Measurements from ENCODE around the gene ZFAND5. TPM values are rescaled to one million over a fixed set of nuclear protein-coding genes. Genes with fewer than 3 reads are reported as not detected.

Gene ZFAND5
- total RNA-seq, 6 experiments from 2014 or later, result 230 to 373 (median 258) TPM

DNA sequence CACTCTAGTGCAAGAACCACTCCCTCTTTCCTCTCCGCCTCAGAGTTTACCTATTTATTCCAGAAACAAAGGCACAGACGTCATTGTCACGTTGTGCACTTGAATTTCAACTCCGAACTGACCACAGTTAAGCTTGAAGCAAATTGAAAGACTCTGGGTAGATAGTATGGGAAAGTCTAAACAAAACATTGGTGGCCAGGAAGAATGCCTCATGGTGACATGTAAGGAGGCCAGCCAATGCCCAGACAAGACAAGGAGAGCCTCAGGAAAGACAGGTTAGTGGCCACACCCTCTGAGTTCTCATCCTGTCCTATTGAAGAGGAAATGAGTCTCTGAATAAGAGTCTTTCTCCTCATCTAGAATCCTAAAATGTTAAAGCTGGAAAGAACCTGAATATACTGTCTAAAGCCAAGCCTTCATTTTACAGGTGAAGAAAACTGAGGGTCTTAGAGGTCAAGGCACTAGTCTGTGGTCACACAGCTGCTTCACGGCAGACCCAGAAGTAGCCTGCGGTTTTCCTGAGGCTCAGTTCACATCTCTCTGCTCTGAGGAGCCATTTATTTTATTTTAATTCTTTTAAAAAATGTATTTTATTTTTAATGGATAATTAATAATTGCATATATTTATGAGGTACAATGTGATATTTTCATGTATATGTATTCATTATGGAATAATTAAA is 30.2 kb downstream of the ZFAND5 start:
- H3K27me3 Mint-ChIP-seq (ENCODE audit: insufficient read depth), result peaks cover 7% of the 10 kb centered on the region; the same call in 1 of the 2 replicates
- TF ChIP-seq, protein P1, sequence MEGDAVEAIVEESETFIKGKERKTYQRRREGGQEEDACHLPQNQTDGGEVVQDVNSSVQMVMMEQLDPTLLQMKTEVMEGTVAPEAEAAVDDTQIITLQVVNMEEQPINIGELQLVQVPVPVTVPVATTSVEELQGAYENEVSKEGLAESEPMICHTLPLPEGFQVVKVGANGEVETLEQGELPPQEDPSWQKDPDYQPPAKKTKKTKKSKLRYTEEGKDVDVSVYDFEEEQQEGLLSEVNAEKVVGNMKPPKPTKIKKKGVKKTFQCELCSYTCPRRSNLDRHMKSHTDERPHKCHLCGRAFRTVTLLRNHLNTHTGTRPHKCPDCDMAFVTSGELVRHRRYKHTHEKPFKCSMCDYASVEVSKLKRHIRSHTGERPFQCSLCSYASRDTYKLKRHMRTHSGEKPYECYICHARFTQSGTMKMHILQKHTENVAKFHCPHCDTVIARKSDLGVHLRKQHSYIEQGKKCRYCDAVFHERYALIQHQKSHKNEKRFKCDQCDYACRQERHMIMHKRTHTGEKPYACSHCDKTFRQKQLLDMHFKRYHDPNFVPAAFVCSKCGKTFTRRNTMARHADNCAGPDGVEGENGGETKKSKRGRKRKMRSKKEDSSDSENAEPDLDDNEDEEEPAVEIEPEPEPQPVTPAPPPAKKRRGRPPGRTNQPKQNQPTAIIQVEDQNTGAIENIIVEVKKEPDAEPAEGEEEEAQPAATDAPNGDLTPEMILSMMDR (IDR thresholded peaks at IDR 0.05), result no peak
- no peaks in the 10 kb centered on the region for H3K36me3 Mint-ChIP-seq (ENCODE audit: low read depth)
- DNase-seq, result no peak
- H3K27ac Mint-ChIP-seq, result no peak overlapping the region
- H3K9me3 Mint-ChIP-seq, result no peaks in the 10 kb centered on the region
- H3K4me3 Mint-ChIP-seq, result no peak overlapping the region
- no peaks in the 10 kb centered on the region; the same call in 1 of the 2 replicates for H3K4me1 Mint-ChIP-seq (ENCODE audit: low read depth)

DNA sequence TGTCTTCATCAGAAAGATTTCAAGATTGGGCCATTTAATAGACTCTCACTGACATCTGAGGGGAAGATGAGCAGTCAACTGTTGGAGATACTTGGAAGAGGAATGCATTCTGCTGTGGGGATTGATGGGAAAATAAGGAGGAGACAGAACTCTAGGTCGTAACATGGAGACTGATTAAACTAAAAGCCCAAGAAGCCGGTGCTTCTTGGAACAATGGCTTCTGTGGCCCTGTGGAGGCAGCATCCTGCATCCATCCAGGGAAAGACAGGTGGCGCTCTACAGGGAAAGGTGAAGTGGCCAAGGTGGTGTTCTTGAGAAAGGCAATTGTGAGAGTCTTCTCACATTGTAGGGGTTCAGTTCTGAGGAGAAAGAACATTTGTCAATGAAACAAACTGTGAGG is 31.3 kb downstream of the ZFAND5 start:
- Mint-ChIP-seq H3K9me3 (no peaks in the 10 kb centered on the region), H3K27ac (no peak overlapping the region), H3K36me3 (ENCODE audit: low read depth) (no peaks in the 10 kb centered on the region), H3K4me1 (ENCODE audit: low read depth) (no peaks in the 10 kb centered on the region; the same call in 1 of the 2 replicates), H3K4me3 (no peak overlapping the region), H3K27me3 (ENCODE audit: insufficient read depth) (peaks cover 7% of the 10 kb centered on the region; the same call in 1 of the 2 replicates)
- TF ChIP-seq, protein P1 (IDR thresholded peaks at IDR 0.05), result peak; percentile 44; the same call in 1 of the 2 replicates
- DNase-seq, result no peak

DNA sequence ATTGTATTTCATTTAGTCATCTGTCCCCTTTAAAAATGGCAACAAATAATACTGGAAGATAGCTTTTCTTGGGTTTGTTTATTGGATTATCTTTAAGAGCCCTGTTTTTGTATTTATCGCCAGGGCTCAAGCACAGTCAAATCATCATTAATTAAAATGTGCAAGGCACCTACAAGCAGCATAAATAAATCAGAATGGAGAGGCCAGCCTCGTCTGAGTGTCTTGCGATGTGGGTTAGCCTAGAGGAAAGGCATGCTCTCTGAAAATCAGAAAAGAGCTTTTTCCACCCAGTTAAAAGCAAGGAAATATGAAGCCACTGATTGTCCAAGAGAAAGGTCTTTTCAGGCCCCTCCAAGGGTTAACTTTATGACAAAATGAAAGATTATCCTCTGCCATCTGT is 31.8 kb downstream of the ZFAND5 start:
- TF ChIP-seq, protein P1 (IDR thresholded peaks at IDR 0.05), result no peak
- Mint-ChIP-seq H3K27me3 (ENCODE audit: insufficient read depth) (peaks cover 7% of the 10 kb centered on the region; the same call in 1 of the 2 replicates), H3K4me3 (no peak overlapping the region), H3K9me3 (no peaks in the 10 kb centered on the region), H3K4me1 (ENCODE audit: low read depth) (no peaks in the 10 kb centered on the region; the same call in 1 of the 2 replicates), H3K36me3 (ENCODE audit: low read depth) (no peaks in the 10 kb centered on the region), H3K27ac (no peak overlapping the region)
- DNase-seq, result no peak

DNA sequence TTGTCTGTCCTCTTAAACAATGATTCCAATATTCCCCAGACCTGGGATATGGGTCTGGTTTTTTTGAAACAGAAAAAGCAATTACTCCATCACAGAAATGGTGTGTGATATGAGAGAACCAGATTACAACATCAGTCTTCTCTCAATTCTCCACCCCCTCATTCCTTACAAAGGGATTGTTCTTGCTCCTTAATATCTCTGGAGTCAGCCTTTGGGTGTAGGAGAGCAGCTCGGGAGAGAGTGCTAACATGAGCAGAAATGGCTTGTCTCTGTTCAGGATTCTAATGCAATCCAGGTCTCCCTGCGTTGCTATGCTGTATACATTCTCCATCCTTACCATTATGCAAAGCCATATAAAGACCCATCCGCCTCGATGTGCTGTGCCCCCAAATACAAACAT is 32.7 kb downstream of the ZFAND5 start:
- H3K27me3 Mint-ChIP-seq (ENCODE audit: insufficient read depth), result peaks cover 9% of the 10 kb centered on the region; the same call in 1 of the 2 replicates
- H3K9me3 Mint-ChIP-seq, result no peaks in the 10 kb centered on the region
- no peak overlapping the region for H3K27ac Mint-ChIP-seq
- H3K4me3 Mint-ChIP-seq, result no peak overlapping the region
- no peaks in the 10 kb centered on the region for H3K36me3 Mint-ChIP-seq (ENCODE audit: low read depth)
- TF ChIP-seq, protein P1 (IDR thresholded peaks at IDR 0.05), result no peak
- DNase-seq, result no peak
- H3K4me1 Mint-ChIP-seq (ENCODE audit: low read depth), result no peaks in the 10 kb centered on the region; the same call in 1 of the 2 replicates

DNA sequence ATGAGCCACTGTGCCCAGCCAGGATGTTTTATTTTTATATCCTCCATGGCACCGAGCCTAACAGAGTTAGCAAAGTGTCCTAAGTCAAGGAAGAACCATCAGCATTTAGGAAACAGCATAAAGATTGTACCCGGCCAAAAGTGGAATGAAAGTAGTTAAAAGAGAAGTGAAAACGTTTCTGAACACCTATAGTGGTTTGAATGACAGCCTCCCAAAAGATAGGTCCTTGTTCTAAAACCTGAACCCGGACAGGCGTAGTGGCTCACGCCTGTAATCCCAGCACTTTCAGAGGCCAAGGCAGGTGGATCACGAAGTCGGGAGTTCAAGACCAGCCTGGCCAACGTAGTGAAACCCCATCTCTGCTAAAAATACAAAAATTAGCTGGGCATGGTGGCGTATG is 37.4 kb downstream of the ZFAND5 start:
- Mint-ChIP-seq H3K27me3 (ENCODE audit: insufficient read depth) (peaks cover 5% of the 10 kb centered on the region; the same call in 1 of the 2 replicates), H3K9me3 (no peaks in the 10 kb centered on the region), H3K36me3 (ENCODE audit: low read depth) (no peaks in the 10 kb centered on the region), H3K27ac (no peak overlapping the region), H3K4me1 (ENCODE audit: low read depth) (no peaks in the 10 kb centered on the region), H3K4me3 (no peak overlapping the region)
- TF ChIP-seq, protein P1 (IDR thresholded peaks at IDR 0.05), result no peak
- DNase-seq, result no peak

Measured in HFFc6 (cell line).